ENCODE data around the gene NTNG1. TPM values are rescaled to one million over a fixed set of nuclear protein-coding genes. Genes with fewer than 3 reads are reported as not detected.

The NTNG1 gene
- total RNA-seq, 1 experiment from 2014 or later = 1.5 TPM

GRCh38 chr1:107342316-107342715 is 201.5 kb downstream of the NTNG1 start:
- Histone ChIP-seq H3K4ac (ENCODE audit: low read depth, low read length) (no peak overlapping the region), H3K79me2 (ENCODE audit: insufficient read depth, low read length) (no peaks in the 10 kb centered on the region), H2AFZ (ENCODE audit: low read length) (no peak overlapping the region), H2BK5ac (ENCODE audit: insufficient read length, low read length) (no peak overlapping the region), H3K27ac (ENCODE audit: insufficient read length, low read depth, low read length) (no peak overlapping the region), H2BK120ac (ENCODE audit: low read depth, low read length, poor library complexity, severe bottlenecking) (no peak overlapping the region), H4K20me1 (ENCODE audit: control insufficient read depth, insufficient read depth, insufficient read length) (no peaks in the 10 kb centered on the region), H2AK5ac (ENCODE audit: insufficient read length, low read length) (no peak overlapping the region), H2BK12ac (ENCODE audit: insufficient read length, low read depth, low read length) (no peak overlapping the region), H3K4me1 (ENCODE audit: insufficient read depth, low read length) (no peaks in the 10 kb centered on the region), H3T11ph (ENCODE audit: low read length) (no peak overlapping the region), H4K8ac (replicated peaks; ENCODE audit: insufficient read length, low read depth, low read length) (no peak overlapping the region), H3K18ac (ENCODE audit: insufficient read length, low read depth, low read length) (no peak overlapping the region), H3K4me2 (ENCODE audit: insufficient read depth, insufficient read length, low read length) (no peak overlapping the region), H2BK20ac (ENCODE audit: low read depth, low read length, poor library complexity, severe bottlenecking) (no peak overlapping the region), H3K23me2 (ENCODE audit: insufficient read length, low read depth, low read length, poor library complexity, severe bottlenecking) (no peaks in the 10 kb centered on the region), H4K5ac (ENCODE audit: insufficient read length, low read depth, low read length) (no peak overlapping the region), H3K9ac (ENCODE audit: extremely low read depth, insufficient read length, low read length) (no peak overlapping the region), H4K91ac (ENCODE audit: insufficient read length, low read depth, low read length) (no peak overlapping the region), H3K9me3 (ENCODE audit: control insufficient read depth, low read depth, low read length) (no peaks in the 10 kb centered on the region), H3K23ac (ENCODE audit: insufficient read length, low read depth, low read length) (no peak overlapping the region), H3K14ac (ENCODE audit: insufficient read depth, low read length) (no peak overlapping the region), H2BK15ac (ENCODE audit: low read depth, low read length) (no peak overlapping the region), H3K27me3 (ENCODE audit: insufficient read depth, low read length) (no peaks in the 10 kb centered on the region), H3K56ac (ENCODE audit: insufficient read length, low read depth, low read length) (no peak overlapping the region), H3K79me1 (ENCODE audit: insufficient read depth, low read depth, low read length, poor library complexity, severe bottlenecking) (no peaks in the 10 kb centered on the region)
- no peak for TF ChIP-seq CTCF (conservative IDR thresholded peaks at IDR 0.05)
- no peak for DNase-seq
- Mint-ChIP-seq H3K9me3 (no peaks in the 10 kb centered on the region), H3K27ac (no peak overlapping the region), H3K36me3 (ENCODE audit: insufficient read depth in 1 of 3, low read depth in 3 of 3) (no peaks in the 10 kb centered on the region), H3K4me1 (peaks cover 23 to 27% of the 10 kb centered on the region in 2 experiments), H3K27me3 (ENCODE audit: low read depth) (peaks cover 1% of the 10 kb centered on the region; the same call in 1 of the 2 replicates), H3K4me3 (no peak overlapping the region)
